Measurements from ENCODE around the gene TRIP12. TPM values are rescaled to one million over a fixed set of nuclear protein-coding genes. Genes with fewer than 3 reads are reported as not detected.

Gene TRIP12
- total and polyA plus RNA-seq, 2 of the 8 experiments (the other 6 are each of a cell fraction or from before 2014, with no cell fraction given) = 23.1 to 174 TPM

DNA sequence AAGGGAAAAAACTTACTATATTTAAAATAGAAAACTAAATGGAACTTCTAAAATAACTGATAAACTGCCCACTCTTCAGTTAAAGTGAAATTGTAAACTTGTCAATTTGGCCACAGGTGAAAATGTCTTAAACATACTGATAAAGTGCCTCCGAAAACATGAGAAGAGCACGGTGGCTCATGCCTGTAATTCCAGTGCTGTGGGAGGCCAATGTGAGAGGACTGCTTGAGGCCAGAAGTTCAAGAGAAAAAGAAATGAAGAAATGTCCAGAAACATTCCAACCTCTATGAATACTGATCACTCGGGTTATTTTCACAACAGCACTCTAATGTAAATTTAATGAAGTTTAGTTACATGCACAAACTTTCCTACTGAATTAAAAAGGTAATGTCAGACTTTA lies 144.1 kb downstream of the TRIP12 start:
- H2BK5ac ChIP-seq (ENCODE audit: low read depth, low read length) = no peak overlapping the region
- no peak overlapping the region for H4K8ac ChIP-seq (ENCODE audit: extremely low read depth, insufficient read depth, low read length)
- no peak overlapping the region for H3K23ac ChIP-seq (ENCODE audit: insufficient read length)
- no peak overlapping the region for H3K56ac ChIP-seq (replicated peaks; ENCODE audit: insufficient read length, low read depth, low read length)
- H3K36me3 ChIP-seq (ENCODE audit: control insufficient read depth in 2 of 4, insufficient read depth in 4 of 4, low read length in 3 of 4) = peaks cover 0 to 34% (median 14%) of the 10 kb centered on the region in 4 experiments; a peak in 6 of 8 replicates
- no peak overlapping the region for H4K5ac ChIP-seq (ENCODE audit: insufficient read length, low read depth, low read length)
- H3K4ac ChIP-seq (replicated peaks; ENCODE audit: insufficient read length, low read depth, low read length) = no peak overlapping the region
- H3K27ac ChIP-seq (ENCODE audit: low read depth, low read length) = no peak overlapping the region
- H3K4me1 ChIP-seq (replicated peaks in 1 of 4; ENCODE audit: control insufficient read depth in 3 of 4, insufficient read depth in 4 of 4, low read length in 3 of 4) = peaks cover 3 to 31% (median 19%) of the 10 kb centered on the region in 4 experiments; a peak in 6 of 7 replicates
- no peak overlapping the region for H2AFZ ChIP-seq (ENCODE audit: low read length)
- no peak overlapping the region for H4K91ac ChIP-seq (replicated peaks; ENCODE audit: insufficient read length, low read length)
- no peak for FAIRE-seq
- no peak overlapping the region for H2BK15ac ChIP-seq (ENCODE audit: low read length)
- no peak overlapping the region for H3K4me3 ChIP-seq (ENCODE audit: extremely low read depth in 1 of 4, insufficient read depth in 2 of 4, low read depth in 3 of 4, low read length in 4 of 4)
- H2AK5ac ChIP-seq (ENCODE audit: low read depth, low read length) = no peak overlapping the region
- no peaks in the 10 kb centered on the region for H3K23me2 ChIP-seq (ENCODE audit: low read depth, low read length)
- ChIA-PET POLR2A (ENCODE audit: partially characterized antibody) (no interaction called here), CTCF (ENCODE audit: partially characterized antibody) (no interaction called here)
- no peak overlapping the region for H3K14ac ChIP-seq (ENCODE audit: insufficient read length)
- no peak overlapping the region for H2BK12ac ChIP-seq (ENCODE audit: low read depth, low read length)
- H2BK120ac ChIP-seq (replicated peaks; ENCODE audit: low read depth, low read length) = no peak overlapping the region
- H4K20me1 ChIP-seq (replicated peaks in 1 of 2; ENCODE audit: control insufficient read depth in 1 of 2, insufficient read depth in 2 of 2, low read length in 2 of 2) = peaks cover 0 to 2% of the 10 kb centered on the region in 2 experiments
- DNase-seq (ENCODE audit: low read depth in 1 of 2, low spot score in 2 of 2) = no peak
- H3K4me2 ChIP-seq (ENCODE audit: insufficient read depth in 1 of 2, low read depth in 2 of 2, low read length in 2 of 2) = no peak overlapping the region
- no peak overlapping the region for H2BK20ac ChIP-seq (ENCODE audit: low read length)
- H3K27me3 ChIP-seq (replicated peaks in 1 of 4; ENCODE audit: control insufficient read depth in 3 of 4, extremely low read depth in 1 of 4, insufficient read depth in 3 of 4, low read length in 3 of 4) = no peaks in the 10 kb centered on the region
- H3K18ac ChIP-seq (ENCODE audit: extremely low read depth, low read length) = no peak overlapping the region
- no peaks in the 10 kb centered on the region for H3K79me1 ChIP-seq (ENCODE audit: low read depth, low read length)
- H3K9me3 ChIP-seq (ENCODE audit: insufficient read depth in 2 of 2, low read depth in 1 of 2, low read length in 1 of 2) = no peaks in the 10 kb centered on the region
- WGBS, 2 experiments (ENCODE audit: extremely low coverage in 1 of 2, insufficient coverage in 1 of 2, insufficient read length in 1 of 2, insufficient replicate concordance in 2 of 2, low coverage in 1 of 2, low lambda C conversion rate in 2 of 2, missing lambda C conversion rate in 1 of 2) = 87% methylated on average over 3 of the region's 3 CpGs; no CpG with 5 or more reads in 1 of the 2 experiments
- H3K79me2 ChIP-seq (ENCODE audit: control insufficient read depth in 1 of 2, insufficient read depth in 2 of 2, low read length in 2 of 2) = peaks cover 0 to 9% of the 10 kb centered on the region in 2 experiments; a peak in 1 of 4 replicates
- H3K9ac ChIP-seq (replicated peaks in 1 of 4; ENCODE audit: extremely low read depth in 1 of 4, low read depth in 3 of 4, low read length in 3 of 4) = no peak overlapping the region
- TF ChIP-seq HDAC2 (IDR thresholded peaks at IDR 0.05; ENCODE audit: borderline replicate concordance in 1 of 2, low read depth in 2 of 2, low read length in 2 of 2) (no peak), EZH2 (IDR thresholded peaks at IDR 0.05; ENCODE audit: low read depth, low read length, severe bottlenecking) (no peak), SIX5 (IDR thresholded peaks at IDR 0.05; ENCODE audit: low read depth, low read length) (no peak), RXRA (IDR thresholded peaks at IDR 0.05; ENCODE audit: insufficient read depth, low read depth, low read length) (no peak), EGR1 (IDR thresholded peaks at IDR 0.05; ENCODE audit: borderline replicate concordance, low read depth, low read length) (no peak), CTBP2 (IDR thresholded peaks at IDR 0.05; ENCODE audit: borderline replicate concordance, insufficient read depth, insufficient read length, low read length) (no peak), CREB1 (IDR thresholded peaks at IDR 0.05) (no peak), PHF8 (conservative IDR thresholded peaks at IDR 0.05; ENCODE audit: low read depth, low read length) (no peak), CEBPB (IDR thresholded peaks at IDR 0.05; ENCODE audit: low read depth, low read length) (no peak), SIN3A (conservative IDR thresholded peaks at IDR 0.05 in 1 of 2, IDR thresholded peaks at IDR 0.05 in 1 of 2; ENCODE audit: low read depth in 1 of 2, low read length in 2 of 2) (no peak)
- TF ChIP-seq, protein P1, sequence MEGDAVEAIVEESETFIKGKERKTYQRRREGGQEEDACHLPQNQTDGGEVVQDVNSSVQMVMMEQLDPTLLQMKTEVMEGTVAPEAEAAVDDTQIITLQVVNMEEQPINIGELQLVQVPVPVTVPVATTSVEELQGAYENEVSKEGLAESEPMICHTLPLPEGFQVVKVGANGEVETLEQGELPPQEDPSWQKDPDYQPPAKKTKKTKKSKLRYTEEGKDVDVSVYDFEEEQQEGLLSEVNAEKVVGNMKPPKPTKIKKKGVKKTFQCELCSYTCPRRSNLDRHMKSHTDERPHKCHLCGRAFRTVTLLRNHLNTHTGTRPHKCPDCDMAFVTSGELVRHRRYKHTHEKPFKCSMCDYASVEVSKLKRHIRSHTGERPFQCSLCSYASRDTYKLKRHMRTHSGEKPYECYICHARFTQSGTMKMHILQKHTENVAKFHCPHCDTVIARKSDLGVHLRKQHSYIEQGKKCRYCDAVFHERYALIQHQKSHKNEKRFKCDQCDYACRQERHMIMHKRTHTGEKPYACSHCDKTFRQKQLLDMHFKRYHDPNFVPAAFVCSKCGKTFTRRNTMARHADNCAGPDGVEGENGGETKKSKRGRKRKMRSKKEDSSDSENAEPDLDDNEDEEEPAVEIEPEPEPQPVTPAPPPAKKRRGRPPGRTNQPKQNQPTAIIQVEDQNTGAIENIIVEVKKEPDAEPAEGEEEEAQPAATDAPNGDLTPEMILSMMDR (IDR thresholded peaks at IDR 0.05; ENCODE audit: control extremely low read depth in 1 of 3, insufficient read depth in 1 of 3, low read depth in 1 of 3, low read length in 3 of 3) = no peak
